K562 treated with DMSO at 1 percent for 12 hours (cell line): Measurements from ENCODE around the gene GATAD2A. TPM values are rescaled to one million over a fixed set of nuclear protein-coding genes. Genes with fewer than 3 reads are reported as not detected.

ENCODE experiments used
- total RNA-seq: library from RNA; unstranded; fragments of 300-600 nt; gene quantifications from 2 replicates; pipeline ENCODE4 v1.2.3, GENCODE V29; 2022; ENCODE audit not compliant: insufficient read depth

GATAD2A gene
- 22.7 and 61.2 TPM in 2 replicates for total RNA-seq

GRCh38 chr19:19404879-19405860, at the start of gene GATAD2A:
Gene GATAD2A, plus strand, starts transcription at chr19:19405675. Its CDS starts 59,671 bp downstream, at chr19:19465346.

DNA sequence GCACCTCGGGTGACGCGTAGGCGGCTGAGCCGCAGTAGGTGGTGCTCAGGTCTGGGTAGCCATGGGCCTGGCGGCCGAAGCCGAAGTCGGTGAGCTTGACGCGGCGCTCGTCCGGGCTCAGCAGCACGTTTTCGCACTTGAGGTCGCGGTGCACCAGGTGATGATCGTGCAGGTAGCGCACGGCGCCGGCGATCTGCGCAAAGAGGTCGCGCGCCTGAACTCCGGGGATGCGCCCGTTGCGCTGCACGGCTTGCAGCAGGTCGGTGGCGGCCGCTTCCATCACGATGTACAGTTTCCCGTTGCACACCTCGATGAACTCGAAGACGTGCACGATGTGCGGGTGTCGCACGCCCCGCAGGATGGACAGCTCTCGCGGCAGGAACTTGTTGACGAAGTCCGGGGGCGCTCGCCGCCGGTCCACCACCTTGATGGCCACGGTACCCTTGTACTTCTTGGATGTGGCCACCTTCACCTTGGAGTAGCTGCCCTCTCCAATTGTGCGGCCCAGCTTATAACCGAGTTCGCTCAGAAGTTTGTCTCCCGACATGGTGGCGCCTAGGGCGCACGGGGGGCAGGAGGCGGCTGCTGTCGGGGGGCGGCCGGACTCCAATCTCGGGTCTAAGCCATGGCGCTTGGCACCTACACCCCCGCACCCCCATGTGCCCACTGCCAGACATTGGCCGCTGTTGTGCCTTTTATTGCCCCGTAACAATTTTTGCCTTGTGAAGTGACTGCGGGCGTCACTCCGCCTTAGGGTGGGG, 109.6 kb downstream of the GATAD2A start, which contains the start of gene TSSK6:
Gene TSSK6, minus strand, starts transcription at position 668 of the 761 bp plus-strand sequence. Its CDS starts 121 bp downstream, at position 547.

DNA sequence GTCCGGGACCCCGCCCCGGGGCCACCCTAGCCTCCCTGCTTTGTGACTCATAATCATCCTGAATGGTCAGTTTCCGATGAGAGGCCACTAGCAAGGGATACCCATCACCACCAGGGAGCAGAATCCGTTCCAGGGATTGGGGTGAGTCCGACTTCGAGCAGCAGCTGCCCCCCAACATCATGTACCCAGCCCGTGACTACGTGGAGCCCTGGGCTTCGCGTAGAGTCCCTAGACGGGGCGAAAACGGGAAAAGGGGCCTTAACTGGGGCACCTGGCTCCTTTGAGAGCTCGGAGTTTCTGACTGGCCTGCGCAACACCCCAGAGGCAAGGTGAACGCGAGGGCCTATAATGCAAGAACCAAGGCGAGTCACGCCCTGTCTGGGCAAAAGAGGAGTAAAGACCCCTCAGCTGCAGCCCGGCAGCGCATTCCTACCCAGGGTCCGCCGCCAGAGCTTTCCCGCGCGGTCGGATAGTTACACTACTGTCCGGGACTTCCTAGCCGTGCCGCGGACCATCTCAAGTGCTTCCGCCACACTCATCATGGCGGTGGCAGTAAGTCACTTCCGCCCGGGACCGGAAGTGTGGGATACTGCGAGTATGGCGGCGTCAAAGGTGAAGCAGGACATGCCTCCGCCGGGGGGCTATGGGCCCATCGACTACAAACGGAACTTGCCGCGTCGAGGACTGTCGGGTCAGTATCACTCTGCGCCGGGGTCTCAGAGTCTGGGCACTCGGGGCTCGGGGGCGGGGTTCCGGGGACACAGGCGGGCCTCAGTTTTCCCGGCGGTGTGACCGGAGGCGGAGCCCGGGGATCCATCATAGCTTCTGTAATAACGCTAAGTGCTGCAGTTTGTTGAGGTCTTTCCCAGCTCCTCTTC, 110.4 kb downstream of the GATAD2A start, which contains the start of gene NDUFA13:
Gene NDUFA13, plus strand, starts transcription at position 584 of the 878 bp plus-strand sequence. Its CDS starts 14 bp downstream, at position 598.

DNA sequence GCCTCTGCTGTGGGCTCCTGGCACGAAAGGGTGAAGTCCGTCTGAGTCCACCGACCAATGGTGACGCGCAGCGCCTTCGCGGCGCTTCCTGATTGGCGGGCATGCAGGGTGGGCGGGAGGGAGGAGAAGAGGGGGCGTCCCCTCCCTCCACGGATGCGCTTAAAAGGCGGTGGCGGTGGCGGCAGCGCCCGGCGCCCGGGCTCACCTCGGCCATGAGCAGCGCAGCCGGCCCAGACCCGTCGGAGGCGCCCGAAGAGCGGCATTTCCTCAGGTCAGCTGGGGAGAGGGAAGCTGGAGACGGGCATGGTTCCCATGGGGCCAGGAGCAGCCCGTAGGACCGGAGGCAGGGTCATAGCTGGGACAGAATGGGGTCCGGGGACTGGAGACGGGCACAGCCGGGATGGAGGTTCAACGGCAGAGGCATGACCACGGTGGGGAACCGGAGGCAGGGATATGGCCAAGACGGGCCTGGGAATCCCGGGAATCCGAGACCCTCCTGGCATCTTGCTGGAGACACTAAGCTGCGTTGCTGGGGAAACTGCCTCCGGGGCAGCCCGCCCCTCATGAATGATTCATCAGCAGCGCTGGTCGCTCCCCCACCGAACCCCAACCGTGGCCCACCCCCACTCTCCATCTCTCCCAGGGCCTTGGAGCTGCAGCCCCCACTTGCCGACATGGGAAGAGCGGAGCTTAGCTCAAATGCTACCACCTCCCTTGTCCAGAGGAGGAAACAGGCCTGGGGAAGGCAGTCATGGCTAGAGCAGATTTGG, 123.4 kb downstream of the GATAD2A start, which contains the start of gene YJEFN3:
Gene YJEFN3, plus strand, starts transcription at position 191 of the 770 bp plus-strand sequence. Its CDS starts 22 bp downstream, at position 213.

DNA sequence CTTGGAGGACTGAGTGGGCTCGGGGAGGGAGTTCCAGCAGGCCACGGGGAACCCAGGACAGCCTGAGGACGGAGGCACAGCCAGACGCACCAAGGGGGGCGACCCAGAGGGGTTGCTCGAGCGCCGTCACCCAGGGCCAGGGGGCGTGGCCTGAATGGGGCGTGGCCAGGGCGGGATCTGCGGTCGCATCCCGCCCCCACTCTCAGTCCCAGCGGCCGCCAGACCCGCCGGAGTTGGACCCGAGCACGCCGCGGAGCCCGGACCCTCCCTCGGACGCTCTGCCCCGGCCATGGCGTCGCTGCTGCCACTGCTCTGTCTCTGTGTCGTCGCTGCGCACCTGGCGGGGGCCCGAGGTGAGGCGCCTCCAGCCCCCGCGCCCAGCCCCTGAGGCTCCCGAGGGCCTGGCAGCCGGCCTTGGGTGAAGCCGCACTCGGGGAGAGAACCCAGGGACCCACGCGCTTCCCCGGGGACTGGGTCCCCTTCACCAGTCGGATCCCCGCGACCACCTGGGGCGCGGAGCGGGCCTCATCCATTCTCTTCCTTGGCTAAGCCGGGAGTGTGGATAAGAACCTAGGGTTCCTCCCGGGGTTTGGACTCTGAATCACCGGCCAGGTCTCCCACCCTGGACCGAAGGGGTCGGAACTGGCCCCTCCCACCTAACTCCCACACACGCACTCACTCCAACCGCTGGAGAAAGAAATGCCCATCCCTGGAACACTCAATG, 132.7 kb downstream of the GATAD2A start, which contains the start of gene CILP2:
Gene CILP2, plus strand, starts transcription at position 205 of the 724 bp plus-strand sequence. Its CDS starts 85 bp downstream, at position 290.

Other genes starting within 250 kb of the GATAD2A start
- 9.1 and 10.9 TPM in 2 replicates for gene MEF2B, start 235.4 kb upstream of the GATAD2A start, total RNA-seq
- gene BORCS8, start 213.5 kb upstream of the GATAD2A start, total RNA-seq: 15.5 and 20.7 TPM in 2 replicates
- gene RFXANK, start 213.4 kb upstream of the GATAD2A start, total RNA-seq: 146 and 218 TPM in 2 replicates
- 14.4 and 16.8 TPM in 2 replicates for gene NR2C2AP, start 202.3 kb upstream of the GATAD2A start, total RNA-seq
- not detected in 2 replicates for gene NCAN, start 193.7 kb upstream of the GATAD2A start, total RNA-seq
- gene TM6SF2, start 132.4 kb upstream of the GATAD2A start, total RNA-seq: not detected in 2 replicates
- 32.2 and 56.4 TPM in 2 replicates for gene SUGP1, start 85.2 kb upstream of the GATAD2A start, total RNA-seq
- 16.3 and 45.1 TPM in 2 replicates for gene MAU2, start 84.8 kb upstream of the GATAD2A start, total RNA-seq
- 3.4 and 5.9 TPM in 2 replicates for gene TSSK6, start 109.9 kb downstream of the GATAD2A start, total RNA-seq
- gene NDUFA13, start 110.5 kb downstream of the GATAD2A start, total RNA-seq: 213 and 492 TPM in 2 replicates
- gene YJEFN3, start 123.2 kb downstream of the GATAD2A start, total RNA-seq: 9.8 and 11.4 TPM in 2 replicates
- 0.77 TPM in 1 of 2 replicates, not detected in the other for gene CILP2, start 132.6 kb downstream of the GATAD2A start, total RNA-seq
- 1.8 and 4.2 TPM in 2 replicates for gene PBX4, start 213.0 kb downstream of the GATAD2A start, total RNA-seq
- 7.2 and 25.0 TPM in 2 replicates for gene LPAR2, start 222.5 kb downstream of the GATAD2A start, total RNA-seq
- 5.3 and 19.1 TPM in 2 replicates for gene GMIP, start 238.0 kb downstream of the GATAD2A start, total RNA-seq